Activated effector memory CD4-positive, alpha-beta T cell treated with Interleukin-2 at 50 U/mL for 16 hours (primary cell): Measurements from ENCODE around the gene EFCAB5.
"Not testable (repeated sequence)": the region's sequence is repeated elsewhere in the genome, so short reads cannot be mapped to it uniquely, and the experiment has no call there.

Experiments used
- DNase-seq: peaks from one replicate; pipeline ENCODE4 v3.0.0-alpha.2; 2020

Gene EFCAB5

DNA sequence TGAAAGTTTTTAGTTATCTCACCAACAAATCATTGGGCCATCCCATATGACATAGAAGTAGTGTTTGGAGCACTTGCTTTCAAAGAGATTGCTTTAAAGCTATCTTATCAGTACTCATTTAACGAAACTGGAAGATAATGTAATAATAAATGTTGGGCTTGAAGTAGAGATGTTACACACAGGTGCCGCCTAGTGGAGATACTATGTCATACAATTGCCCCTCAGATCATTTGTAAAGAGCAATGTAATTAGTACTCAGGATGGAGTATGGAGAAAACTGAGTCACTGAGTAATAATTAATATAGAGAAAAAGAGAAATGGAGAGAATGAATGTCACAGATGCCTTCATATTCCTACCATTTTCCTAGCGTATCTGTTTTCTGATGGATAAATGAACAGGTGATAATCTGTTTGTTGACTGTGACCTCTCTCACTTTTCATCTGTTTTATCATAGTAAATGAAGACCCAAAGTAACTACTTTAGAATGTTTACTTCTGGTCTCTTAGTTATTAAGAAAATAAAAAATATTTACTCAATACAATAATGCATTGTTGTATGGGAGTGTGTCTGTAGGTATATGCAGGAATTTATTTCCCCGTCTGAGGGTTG is 80.4 kb downstream of the EFCAB5 start:
- DNase-seq = no peak

DNA sequence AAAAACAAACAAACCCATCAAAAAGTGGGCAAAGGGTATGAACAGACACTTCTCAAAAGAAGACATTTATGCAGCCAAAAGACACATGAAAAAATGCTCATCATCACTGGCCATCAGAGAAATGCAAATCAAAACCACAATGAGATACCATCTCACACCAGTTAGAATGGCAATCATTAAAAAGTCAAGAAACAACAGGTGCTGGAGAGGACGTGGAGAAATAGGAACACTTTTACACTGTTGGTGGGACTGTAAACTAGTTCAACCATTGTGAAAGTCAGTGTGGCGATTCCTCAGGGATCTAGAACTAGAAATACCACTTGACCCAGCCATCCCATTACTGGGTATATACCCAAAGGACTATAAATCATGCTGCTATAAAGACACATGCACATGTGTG is 83.9 kb downstream of the EFCAB5 start:
- DNase-seq = not testable (repeated sequence)

DNA sequence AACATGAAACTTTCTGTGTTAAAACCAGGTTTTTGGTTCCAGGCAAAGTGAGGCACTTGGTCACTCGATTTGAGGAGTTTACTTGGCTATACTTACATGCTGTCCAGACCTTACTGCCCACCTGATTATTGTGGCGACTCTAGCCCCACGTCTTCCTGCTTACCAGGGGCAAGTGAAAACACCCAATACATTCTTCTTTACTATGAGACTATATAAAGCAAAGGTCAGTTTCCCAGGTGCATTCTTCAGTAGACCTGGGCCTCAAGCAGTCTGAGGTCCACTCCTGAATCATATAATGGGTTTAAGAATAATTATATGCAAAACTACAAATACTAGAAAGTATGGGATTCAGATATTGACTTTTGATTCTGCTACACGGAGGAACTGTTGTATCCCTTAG is 86.2 kb downstream of the EFCAB5 start:
- DNase-seq = no peak

DNA sequence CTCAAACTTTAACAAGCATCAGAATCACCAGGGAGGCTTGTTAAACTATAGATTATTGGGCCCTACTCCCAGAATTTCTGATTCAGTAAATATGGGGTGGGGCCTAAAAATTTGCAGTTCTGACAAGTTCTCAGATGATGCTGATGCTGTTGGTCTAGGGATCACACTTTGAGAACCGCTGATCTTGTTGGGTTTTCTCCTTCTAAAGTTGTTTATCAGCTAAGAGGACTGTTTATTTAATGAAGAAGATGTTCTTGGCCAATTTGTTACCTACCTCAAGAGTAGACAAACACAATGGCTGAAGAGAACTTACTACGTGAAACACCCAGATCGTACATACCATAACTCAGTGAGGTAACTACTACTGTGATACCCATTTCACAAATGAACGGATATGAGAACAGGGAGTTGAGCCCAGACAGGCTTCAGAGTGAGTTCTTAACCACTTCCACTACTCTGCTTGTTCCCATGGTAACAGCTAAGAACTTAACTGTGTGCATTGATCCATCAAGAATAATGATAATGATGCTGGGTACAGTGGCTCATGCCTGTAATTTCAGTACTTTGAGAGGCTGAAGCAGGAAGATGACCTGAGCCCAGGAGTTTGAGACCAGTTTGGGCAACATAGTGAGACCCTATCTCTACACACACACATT is 89.9 kb downstream of the EFCAB5 start:
- no peak for DNase-seq

DNA sequence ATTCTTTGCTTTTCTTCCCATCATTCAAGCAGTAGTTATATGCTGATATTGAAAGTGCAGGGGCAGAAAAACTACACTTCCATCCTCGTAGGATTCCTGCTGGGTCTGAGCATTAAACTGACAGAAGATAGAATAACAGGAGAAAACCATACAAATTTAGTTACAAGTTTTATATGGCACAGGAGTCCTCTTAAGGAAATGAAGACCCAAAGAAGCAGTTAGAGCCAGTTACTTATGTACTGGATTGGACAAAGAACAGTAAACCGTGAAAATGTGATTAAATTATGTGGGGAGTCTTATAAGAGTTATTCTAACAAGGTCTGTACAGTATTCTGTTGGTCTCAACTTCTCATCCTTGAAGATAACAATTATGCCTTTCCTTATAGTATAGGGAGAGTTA is 93.9 kb downstream of the EFCAB5 start:
- no peak for DNase-seq

DNA sequence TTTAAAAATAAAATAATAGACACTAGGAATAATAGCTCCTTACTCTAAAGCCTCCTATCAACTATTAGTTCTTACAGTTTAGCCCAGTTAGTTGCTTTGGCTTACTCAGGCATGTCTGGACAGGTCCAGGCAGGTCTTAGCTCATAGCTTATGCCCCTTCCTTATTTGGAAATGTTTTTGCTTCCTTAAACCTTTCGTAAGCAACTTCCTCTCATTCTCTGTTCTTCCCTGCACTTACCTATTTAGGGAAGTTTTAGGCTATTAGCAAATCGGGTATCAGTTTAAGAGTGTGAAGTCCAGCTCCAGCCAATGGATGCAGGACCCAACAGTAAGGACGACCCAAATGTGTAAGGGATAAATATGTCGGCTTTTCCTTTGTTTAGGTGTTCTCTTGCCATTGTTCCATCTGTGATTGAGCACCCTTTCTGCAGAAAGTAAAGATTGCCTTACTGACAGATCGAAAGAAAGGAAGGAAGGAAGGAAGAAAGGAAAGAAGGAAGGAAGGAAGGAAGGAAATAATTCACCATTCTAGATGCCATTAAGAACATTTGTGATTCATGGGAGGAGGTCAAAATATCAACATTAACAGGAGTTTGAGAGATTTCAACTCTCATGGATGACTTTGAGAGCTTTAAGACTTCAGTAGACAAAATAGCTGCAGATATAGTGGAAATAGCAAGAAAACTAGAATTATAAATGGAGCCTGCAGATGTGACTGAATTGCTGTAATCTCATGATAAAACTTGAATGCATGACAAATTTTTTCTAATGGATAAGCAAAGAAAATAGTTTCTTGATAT is 99.5 kb downstream of the EFCAB5 start:
- DNase-seq = not testable (repeated sequence)

DNA sequence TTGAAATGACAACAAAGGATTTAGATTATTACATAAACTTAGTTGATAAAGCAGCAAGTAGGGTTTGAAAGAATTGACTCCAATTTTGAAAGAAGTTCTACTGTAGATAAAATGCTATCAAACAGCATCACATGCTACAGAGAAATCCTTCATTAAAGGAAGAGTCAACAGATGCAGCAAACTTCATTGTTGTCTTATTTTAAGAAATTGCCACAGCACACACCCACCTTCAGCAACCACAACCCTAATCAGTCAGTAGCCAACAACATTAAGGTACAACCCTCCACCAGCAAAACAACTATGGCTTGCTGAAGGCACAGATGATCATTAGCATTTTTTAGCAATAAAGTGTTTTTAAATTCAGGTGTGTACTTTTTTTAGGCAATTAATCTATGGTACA is 100.1 kb downstream of the EFCAB5 start:
- DNase-seq = no peak

DNA sequence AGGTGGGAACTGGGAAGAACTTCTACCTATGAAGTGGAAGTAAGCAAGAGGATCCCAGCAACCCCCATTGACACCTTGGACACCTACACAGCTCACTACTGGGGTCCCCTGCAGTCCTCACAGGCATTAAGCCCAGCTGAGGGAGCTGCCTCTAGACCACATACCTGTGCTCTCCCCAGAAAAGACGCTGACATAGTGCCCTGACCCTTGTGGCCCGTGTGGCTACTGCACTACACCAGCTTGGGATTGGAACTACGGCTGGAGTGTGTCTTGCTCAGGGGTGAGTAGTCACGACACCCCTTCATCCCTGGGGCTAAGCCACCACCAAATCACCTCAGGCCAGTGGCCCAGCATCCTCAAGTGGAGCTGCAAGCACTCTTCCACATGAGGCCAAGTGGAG is 120.9 kb downstream of the EFCAB5 start:
- DNase-seq = no peak

DNA sequence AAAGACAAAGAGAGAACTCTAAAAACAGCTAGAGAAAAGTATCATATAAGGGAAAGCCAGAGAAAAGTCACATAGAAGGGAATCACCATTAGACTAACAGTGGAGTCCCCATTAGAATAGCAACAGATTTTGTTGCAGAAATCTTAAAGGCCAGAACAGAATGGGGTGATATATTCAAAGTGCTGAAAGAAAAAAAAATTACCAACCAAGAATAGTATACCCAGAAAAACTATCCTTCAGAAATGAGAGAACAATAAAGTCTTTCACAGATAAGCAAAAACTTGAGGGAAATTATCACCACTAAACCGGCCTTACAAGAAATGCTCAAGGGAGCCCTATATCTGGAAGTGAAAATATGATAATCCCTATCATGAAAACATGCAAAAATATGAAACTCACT is 123.3 kb downstream of the EFCAB5 start:
- no peak for DNase-seq

DNA sequence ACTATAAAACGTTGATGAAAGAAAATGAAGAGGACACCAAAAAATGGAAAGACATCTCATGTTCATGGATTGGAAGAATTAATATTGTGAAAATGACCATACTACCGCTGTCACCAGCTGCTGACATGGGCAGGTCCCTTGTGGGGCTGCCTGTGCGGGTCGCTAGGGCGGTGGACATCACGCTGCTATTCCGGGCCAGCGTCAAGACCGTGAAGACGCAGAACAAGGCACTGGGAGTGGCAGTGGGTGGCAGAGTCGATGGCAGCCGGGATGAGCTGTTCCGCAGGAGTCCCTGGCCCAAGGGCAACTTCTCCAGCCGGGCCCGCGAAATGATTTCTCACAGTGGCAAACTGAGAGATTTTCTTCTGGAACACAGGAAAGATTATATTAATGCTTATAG is 127.0 kb downstream of the EFCAB5 start:
- DNase-seq = no peak

DNA sequence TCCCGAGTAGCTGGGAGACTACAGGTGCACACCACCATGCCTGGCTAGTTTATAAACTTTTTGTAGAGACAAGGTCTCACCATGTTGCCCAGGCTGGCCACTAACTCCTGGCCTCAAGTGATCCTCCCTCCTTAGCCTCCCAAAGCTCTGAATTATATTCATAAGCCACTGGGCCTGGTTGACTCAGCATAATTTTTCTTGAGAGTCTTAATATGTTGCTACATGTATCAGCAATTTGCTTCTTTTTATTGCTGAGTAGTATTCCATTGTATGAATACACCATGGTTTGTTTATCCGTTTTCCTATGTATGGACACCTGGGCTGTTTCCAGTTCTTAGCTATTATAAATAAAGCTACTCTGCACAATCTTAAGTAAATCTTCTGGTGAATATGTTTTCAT is 132.8 kb downstream of the EFCAB5 start:
- no peak for DNase-seq

DNA sequence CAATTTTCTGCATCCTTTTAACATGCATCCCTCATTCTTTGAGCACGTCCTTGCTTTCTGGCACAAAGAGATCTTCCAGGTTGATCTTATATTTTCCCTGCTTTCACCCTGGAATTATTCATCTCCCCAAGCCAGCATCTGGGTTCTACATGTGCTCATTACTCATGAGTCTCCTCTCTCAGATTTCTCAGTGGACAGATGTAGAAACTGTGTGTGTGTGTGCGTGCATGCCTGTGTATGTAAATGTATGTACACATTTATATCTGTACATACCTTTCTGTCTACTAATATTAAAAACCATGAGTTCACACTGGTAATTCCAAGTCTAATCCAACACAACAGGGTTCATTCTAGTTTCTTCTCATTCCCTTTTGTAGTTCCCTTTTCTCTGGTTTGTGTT is 133.3 kb downstream of the EFCAB5 start:
- DNase-seq = no peak

DNA sequence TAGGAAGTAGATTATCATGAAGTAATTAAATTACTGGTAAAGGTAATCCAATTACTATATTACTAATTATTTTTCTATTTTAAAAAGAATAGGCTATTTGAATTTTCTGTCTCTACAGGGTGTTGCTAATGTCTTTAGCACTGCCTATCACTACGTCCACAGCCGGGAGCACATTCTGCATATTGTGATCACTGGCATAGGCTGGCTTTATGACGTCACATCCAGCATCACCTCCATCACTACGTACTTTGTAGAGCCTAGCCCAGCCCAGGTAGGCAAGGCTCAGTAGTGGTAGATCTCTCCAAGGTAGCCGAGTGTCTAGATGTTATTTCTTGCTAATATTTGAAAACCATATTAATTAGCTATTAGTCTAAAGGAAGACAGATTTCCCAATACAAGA is 141.3 kb downstream of the EFCAB5 start:
- no peak for DNase-seq

DNA sequence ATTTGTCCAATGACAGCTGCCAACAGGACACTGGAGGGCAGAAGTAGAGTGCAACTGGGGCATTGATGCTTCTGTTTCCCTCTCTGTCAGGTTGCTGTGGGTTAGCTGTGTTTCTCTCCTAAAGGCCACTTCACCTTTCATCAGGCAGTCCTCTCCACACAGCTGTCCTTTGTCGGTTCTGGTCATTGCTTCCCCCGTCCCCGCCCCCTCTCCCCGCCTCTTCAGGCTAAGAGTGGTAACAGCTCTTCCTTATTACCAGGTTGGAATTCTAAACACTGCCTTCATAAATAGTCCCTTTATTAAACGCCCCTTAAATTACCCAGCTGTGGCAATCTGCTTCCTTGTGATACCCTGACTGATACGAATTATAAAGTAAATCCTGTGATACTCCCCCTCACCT is 143.4 kb downstream of the EFCAB5 start:
- no peak for DNase-seq

DNA sequence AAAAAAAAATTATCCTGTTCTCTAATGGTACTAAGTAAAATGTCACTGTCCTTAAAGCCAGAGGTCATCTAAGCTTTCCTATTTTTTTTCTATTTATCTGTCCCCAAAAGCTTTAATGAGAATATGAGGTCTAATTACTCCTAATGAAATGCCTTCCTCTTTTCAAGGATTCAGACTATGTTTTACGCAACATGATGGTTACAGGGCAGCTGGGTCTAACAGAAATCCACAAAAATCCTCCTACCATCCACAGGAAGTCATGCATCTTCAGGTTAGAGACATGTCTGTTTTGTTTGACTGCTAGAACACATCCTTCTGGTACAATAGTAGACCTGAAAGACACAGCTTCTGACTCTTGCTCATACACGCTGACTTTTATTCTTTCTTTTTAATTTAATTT is 145.5 kb downstream of the EFCAB5 start:
- DNase-seq = no peak

DNA sequence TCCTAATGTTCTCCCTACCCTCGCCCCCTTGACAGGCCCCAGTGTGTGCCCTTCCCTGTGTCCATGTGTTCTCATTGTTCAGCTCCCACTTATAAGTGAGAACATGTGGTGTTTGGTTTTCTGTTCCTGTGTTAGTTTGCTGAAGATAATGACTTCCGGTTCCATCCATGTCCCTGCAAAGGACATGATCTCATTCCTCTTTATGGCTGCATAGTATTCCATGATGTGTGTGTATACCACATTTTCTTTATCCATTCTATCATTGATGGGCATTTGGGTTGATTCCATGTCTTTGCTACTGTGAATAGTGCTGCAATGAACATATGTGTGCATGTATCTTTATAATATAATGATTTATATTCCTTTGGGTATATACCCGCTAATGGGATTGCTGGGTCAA is 146.0 kb downstream of the EFCAB5 start:
- DNase-seq = not testable (repeated sequence)

DNA sequence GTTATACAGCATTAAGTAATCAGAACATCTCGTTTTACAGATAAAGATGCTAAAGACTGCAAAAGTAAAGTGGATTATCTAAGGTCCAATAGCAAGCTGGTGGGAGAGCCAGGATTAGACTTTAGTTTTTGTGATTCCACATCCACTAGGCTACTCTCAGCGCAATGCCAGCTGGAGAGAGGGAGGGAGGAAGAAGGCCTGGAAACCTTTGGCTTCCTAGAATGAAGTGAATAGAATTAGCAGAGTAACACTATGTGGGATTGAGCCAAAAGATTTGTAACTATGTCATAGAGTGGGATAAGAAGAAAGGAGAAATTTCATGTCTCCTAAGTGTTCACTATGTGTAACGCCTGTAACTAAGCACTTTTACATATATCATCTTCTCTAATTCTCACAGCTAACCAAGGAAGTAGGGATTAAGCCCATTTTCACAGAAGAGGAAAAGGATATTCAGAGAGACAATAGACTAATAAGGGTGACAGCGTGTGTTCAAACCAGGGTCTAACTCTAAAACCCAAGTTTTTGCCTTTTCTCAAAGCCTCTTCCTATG is 149.8 kb downstream of the EFCAB5 start:
- DNase-seq = no peak

DNA sequence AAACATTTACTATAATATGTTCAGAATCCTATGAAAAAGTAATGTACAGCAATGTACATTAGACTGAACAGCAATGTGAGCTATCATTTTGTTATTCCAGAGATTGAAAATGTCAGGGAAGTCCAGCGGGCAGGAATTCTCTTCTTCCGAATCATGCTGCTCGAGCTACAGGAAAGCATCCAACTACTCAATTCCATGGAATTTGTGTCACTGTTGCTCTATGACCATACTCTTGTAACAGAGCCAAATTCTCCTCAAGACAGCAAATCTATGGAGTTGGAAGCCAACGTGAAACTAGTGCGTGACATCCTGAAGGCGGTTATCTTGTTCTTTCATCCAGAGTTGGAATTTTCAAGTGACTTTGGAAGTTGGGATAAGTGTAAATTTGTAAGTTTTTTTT is 150.3 kb downstream of the EFCAB5 start:
- DNase-seq = no peak

DNA sequence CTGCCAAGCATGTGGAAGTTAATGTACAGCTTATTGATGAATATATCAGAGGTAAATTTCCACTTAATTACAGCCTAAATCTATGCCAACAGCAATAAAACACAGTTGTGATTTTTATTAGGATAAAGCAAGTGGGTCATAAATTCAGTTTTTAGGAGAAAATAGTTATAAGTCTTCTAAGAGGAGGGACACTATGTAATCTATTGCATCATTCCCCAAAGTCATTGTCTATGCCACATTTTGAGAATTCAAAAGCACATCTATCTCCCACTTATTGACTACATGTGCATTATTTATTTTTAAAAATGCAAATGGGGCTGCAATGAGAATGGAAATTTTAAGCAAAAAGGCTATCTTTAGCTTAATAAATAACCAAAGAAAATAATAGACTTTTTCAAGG is 151.5 kb downstream of the EFCAB5 start:
- DNase-seq = no peak

DNA sequence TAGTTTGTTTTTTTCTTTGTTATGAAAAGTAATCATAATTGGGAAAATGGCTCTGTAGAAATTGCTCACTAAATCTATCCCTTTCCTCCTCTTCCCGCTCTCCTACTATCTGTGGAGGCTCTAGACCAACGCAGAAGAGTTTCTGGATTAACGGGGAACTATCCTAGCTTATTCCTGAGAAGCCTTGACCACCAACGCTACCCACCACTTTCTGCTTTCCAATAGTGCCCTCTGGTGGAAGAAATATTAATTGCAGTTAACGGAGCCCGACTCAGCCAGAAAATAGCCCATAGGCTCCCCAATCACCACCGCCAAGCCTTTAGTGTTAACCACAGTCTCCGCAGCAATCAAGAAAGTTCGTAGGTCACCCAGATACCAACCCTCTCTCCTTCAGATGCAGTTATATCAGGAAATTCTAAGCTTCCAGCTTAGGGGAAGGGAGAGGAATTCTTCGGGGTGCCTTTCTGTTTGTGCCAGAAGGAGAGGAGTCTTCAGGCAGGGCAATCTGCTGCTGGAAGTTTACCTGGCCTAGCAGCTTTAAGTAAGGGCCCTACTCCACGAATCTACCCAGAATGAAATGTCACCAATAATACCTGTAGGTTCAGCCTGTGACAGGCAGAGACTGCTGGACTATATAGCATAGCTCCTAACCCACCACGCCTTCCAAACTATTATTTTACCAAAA is 152.2 kb downstream of the EFCAB5 start:
- no peak for DNase-seq

DNA sequence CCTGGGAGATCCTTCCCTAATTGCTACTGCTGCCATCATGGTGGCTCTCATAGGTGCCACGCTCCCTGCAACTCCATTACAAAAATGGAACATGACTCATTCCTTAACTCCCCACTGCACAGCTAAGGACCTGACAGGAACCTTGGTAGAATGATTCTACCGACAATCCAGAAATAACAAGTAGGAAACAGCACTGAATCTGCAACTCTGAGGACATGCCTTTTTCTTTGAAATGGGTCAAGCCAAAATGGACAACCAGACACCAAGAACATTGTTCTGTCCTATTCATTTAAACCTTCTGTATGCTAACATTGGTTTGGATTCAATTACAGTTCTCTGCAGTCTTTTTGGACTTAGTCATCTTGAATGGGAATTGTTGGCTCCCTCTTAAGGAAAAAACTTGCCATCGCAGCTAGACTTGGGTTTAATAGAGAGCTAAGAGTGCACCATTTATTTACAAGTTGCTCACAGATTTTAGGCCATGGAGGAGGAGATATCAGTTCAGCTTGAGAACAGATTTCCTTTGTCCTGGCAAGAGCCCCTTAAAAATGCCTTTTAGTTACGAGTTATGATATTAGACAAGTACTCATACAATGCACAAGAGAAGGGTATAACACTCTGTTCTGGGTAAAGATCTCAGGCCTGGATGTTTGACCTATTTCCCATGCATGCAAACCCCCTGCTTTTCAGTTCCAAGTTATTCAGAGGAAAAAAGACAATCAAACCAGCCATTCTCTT is 154.2 kb downstream of the EFCAB5 start:
- DNase-seq = no peak

DNA sequence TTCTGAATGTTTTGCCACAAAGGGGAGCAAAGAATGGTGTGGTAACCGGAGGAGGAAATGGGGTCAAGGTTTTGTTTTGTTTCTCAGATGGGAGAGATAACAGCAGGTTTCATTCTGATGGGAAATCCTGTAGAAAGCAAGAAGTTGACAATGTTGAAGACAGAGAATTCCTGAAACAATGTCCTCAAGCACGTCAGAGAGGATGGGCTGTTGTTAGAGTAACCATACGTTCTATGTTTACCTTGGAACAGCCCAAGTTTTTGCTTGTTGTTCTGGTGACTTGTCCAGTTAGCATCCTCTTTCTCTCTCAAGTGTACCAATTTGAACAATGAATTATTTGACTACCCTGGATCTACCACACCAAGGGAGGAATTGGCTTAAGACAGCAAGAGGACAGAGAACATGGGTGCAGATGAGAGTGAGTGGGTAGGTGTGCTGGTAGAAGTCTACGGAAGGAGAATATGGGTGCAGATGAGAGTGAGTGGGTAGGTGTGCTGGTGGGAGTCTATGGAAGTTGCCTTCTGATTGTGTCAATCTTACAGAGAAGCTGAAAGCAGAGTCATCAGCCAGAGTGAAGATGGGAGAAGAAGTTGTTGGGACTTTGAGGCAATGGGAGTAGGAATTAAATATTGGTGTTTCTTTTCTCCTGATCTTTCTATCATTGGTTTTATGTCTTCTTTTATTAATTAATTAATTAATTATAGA is 160.4 kb downstream of the EFCAB5 start:
- no peak for DNase-seq
